Measurements from ENCODE around the gene SEC16A. TPM values are rescaled to one million over a fixed set of nuclear protein-coding genes. Genes with fewer than 3 reads are reported as not detected.

Gene SEC16A
- total RNA-seq, 2 experiments from 2014 or later, result 23.7 to 60.1 TPM

GRCh38 chr9:136529516-136530460 lies 46.9 kb upstream of the SEC16A start:
- H3K27ac ChIP-seq (ENCODE audit: low read depth, low read length, poor library complexity, severe bottlenecking), result no peak overlapping the region
- no peaks in the 10 kb centered on the region for H3K9me3 ChIP-seq (ENCODE audit: low read length)
- POLR2A ChIA-PET, result interaction anchor here (0.6 kb wide), 1 partner anchor 167 kb away, joined by 3 read pairs; no protein-coding TSS in a partner anchor
- no peak overlapping the region for H3K4me3 ChIP-seq (ENCODE audit: low read depth, low read length, poor library complexity, severe bottlenecking)
- no peak overlapping the region for H3K4me2 ChIP-seq (ENCODE audit: low read length)
- peaks cover 25% of the 10 kb centered on the region for H3K4me1 ChIP-seq (ENCODE audit: insufficient read depth, low read length, poor library complexity, severe bottlenecking)
- no peak for DNase-seq (ENCODE audit: low spot score)
- no peaks in the 10 kb centered on the region for H3K9me2 ChIP-seq (ENCODE audit: insufficient read depth, low read length)
- CTCF ChIA-PET (ENCODE audit: unreplicated experiment), result no interaction called here
- H3K36me3 ChIP-seq (ENCODE audit: insufficient read depth, low read length), result peaks cover 8% of the 10 kb centered on the region; the same call in 1 of the 2 replicates
- BruUV-seq (replicated peaks), result no TSS peak
- intact Hi-C loops (cut with micrococcal nuclease; ENCODE audit: unreplicated experiment), result no loop called here
- H2AFZ ChIP-seq (ENCODE audit: low read length), result no peak overlapping the region
- peaks cover 5% of the 10 kb centered on the region; the same call in 1 of the 2 replicates for H4K20me1 ChIP-seq (ENCODE audit: insufficient read depth, low read length)
- TF ChIP-seq CTCF (conservative IDR thresholded peaks at IDR 0.05; ENCODE audit: low read length) (peak; percentile 38), EZH2phosphoT487 (IDR thresholded peaks at IDR 0.05; ENCODE audit: borderline replicate concordance, low read depth, low read length) (no peak)
- H3K79me2 ChIP-seq (ENCODE audit: insufficient read depth, low read depth, low read length), result no peaks in the 10 kb centered on the region

- intact Hi-C loops (cut with micrococcal nuclease; ENCODE audit: unreplicated experiment), result no loop called here
- H3K4me2 ChIP-seq (ENCODE audit: low read length), result no peak overlapping the region
- no peak overlapping the region for H3K27ac ChIP-seq (ENCODE audit: low read depth, low read length, poor library complexity, severe bottlenecking)
- H3K9me2 ChIP-seq (ENCODE audit: insufficient read depth, low read length), result no peaks in the 10 kb centered on the region
- POLR2A ChIA-PET, result no interaction called here
- H3K4me1 ChIP-seq (ENCODE audit: insufficient read depth, low read length, poor library complexity, severe bottlenecking), result peaks cover 25% of the 10 kb centered on the region
- no peaks in the 10 kb centered on the region for H3K79me2 ChIP-seq (ENCODE audit: insufficient read depth, low read depth, low read length)
- CTCF ChIA-PET (ENCODE audit: unreplicated experiment), result no interaction called here
- no peaks in the 10 kb centered on the region for H3K9me3 ChIP-seq (ENCODE audit: low read length)
- BruUV-seq (replicated peaks), result no TSS peak
- TF ChIP-seq CTCF (conservative IDR thresholded peaks at IDR 0.05; ENCODE audit: low read length), result no peak
- no peak for TF ChIP-seq EZH2phosphoT487 (IDR thresholded peaks at IDR 0.05; ENCODE audit: borderline replicate concordance, low read depth, low read length)
- no peak overlapping the region for H2AFZ ChIP-seq (ENCODE audit: low read length)
- no peak overlapping the region for H3K4me3 ChIP-seq (ENCODE audit: low read depth, low read length, poor library complexity, severe bottlenecking)
- H4K20me1 ChIP-seq (ENCODE audit: insufficient read depth, low read length), result peaks cover 5% of the 10 kb centered on the region; the same call in 1 of the 2 replicates
- DNase-seq (ENCODE audit: low spot score), result no peak
- H3K36me3 ChIP-seq (ENCODE audit: insufficient read depth, low read length), result peaks cover 5% of the 10 kb centered on the region; the same call in 1 of the 2 replicates
Observed at GRCh38 chr9:136528716-136529341, 46.0 kb upstream of the SEC16A start.

All from OCI-LY7 (cell line).